K562 (cell line): Measurements from ENCODE around the gene ATP9B. TPM values are rescaled to one million over a fixed set of nuclear protein-coding genes. Genes with fewer than 3 reads are reported as not detected.

Experiments
- CHD4 ChIP-seq: fragments of 200-600 bp; sonication (generic); IDR thresholded peaks from 3 replicates; pipeline ENCODE4 v1.6.1; 2012; ENCODE audit warnings: low read depth, mild to moderate bottlenecking, mixed read lengths, low read length, inconsistent platforms; ENCODE audit not compliant: insufficient read depth, insufficient replicate concordance, poor library complexity, severe bottlenecking
- CXXC5 ChIP-seq: fragments of 250-450 bp; sonication (Bioruptor Pico); IDR thresholded peaks from 2 replicates; pipeline ENCODE4 v1.8.0; 2022; ENCODE audit warnings: inconsistent platforms, mild to moderate bottlenecking, moderate library complexity
- EGR1 ChIP-seq: fragments of 450-650 bp; conservative IDR thresholded peaks from 2 replicates; pipeline ENCODE4 v1.6.1; 2017; ENCODE audit warnings: mild to moderate bottlenecking
- GTF2B ChIP-seq: IDR thresholded peaks from 2 replicates; pipeline ENCODE4 v1.6.1; 2011; ENCODE audit not compliant: insufficient read length; ENCODE audit errors: extremely low read depth
- ILF3 ChIP-seq: fragments of 450-650 bp; IDR thresholded peaks from 2 replicates; pipeline ENCODE4 v1.6.1; 2018; ENCODE audit warnings: antibody characterized with exemption, mild to moderate bottlenecking, moderate library complexity, borderline replicate concordance
- MBD2 ChIP-seq: sonication (generic); IDR thresholded peaks from 2 replicates; pipeline ENCODE4 v1.6.1; 2016; ENCODE audit warnings: low read depth, borderline replicate concordance
- MEF2A ChIP-seq: IDR thresholded peaks from 2 replicates; pipeline ENCODE4 v1.6.1; 2011; ENCODE audit warnings: low read depth, mild to moderate bottlenecking, low read length, moderate library complexity; ENCODE audit not compliant: control insufficient read depth
- MYBL2 ChIP-seq, 2 experiments: fragments of 450-650 bp in 1 of 2; sonication (generic) in 1 of 2; formaldehyde crosslinking in 1 of 2; IDR thresholded peaks; 2 replicates each; pipeline versions ENCODE4 v1.6.1 to v1.8.1; 2017 to 2022; ENCODE audit warnings: borderline replicate concordance in 1 of 2, inconsistent platforms in 1 of 2, low read depth in 1 of 2, mild to moderate bottlenecking in 1 of 2, missing genetic modification reagents in 1 of 2, moderate library complexity in 1 of 2
- NR2C1 ChIP-seq, 2 experiments: fragments of 450-650 bp; IDR thresholded peaks; 2 replicates each; pipeline ENCODE4 v1.6.1; 2017; ENCODE audit warnings: mild to moderate bottlenecking in 2 of 2, antibody characterized with exemption in 1 of 2, inconsistent platforms in 1 of 2, missing compliant biosample characterization in 1 of 2, missing genetic modification characterization in 1 of 2
- POLR2G ChIP-seq: fragments of 200-400 bp; formaldehyde crosslinking; IDR thresholded peaks from 2 replicates; pipeline ENCODE4 v1.6.1; 2017; ENCODE audit warnings: low read depth, mild to moderate bottlenecking, antibody characterized with exemption, low read length, moderate library complexity
- RBFOX2 ChIP-seq: fragments of 200-400 bp; formaldehyde crosslinking; IDR thresholded peaks from 2 replicates; pipeline ENCODE4 v1.6.1; 2017; ENCODE audit warnings: low read depth, mild to moderate bottlenecking, low read length, moderate library complexity
- SMAD4 ChIP-seq: fragments of 250-450 bp; sonication (Bioruptor Pico); conservative IDR thresholded peaks from 2 replicates; pipeline ENCODE4 v1.8.0; 2021; ENCODE audit warnings: inconsistent platforms, mild to moderate bottlenecking, moderate library complexity
- TSHZ1 ChIP-seq: fragments of 250-450 bp; sonication (Bioruptor Pico); IDR thresholded peaks from 2 replicates; pipeline ENCODE4 v1.4.0; 2020; ENCODE audit warnings: mild to moderate bottlenecking, moderate library complexity
- UBTF ChIP-seq, 2 experiments: IDR thresholded peaks; 2 replicates each; pipeline ENCODE4 v1.6.1; 2012; ENCODE audit warnings: improper control_type of control experiment in 2 of 2, low read depth in 2 of 2, low read length in 2 of 2, borderline replicate concordance in 1 of 2
- VEZF1 ChIP-seq: fragments of 200-800 bp; sonication (Bioruptor generic); IDR thresholded peaks from 2 replicates; pipeline ENCODE4 v1.6.1; 2017; ENCODE audit warnings: missing genetic modification characterization, missing compliant biosample characterization
- ZNF707 ChIP-seq: fragments of 250-450 bp; sonication (Bioruptor Pico); conservative IDR thresholded peaks from 2 replicates; pipeline ENCODE4 v1.8.0; 2022; ENCODE audit warnings: inconsistent platforms, mild to moderate bottlenecking, moderate library complexity
- polyA plus RNA-seq, 8 experiments: library from polyadenylated mRNA; depleted of rRNA in 4 of 8; stranded (reverse) in 5 of 8; unstranded in 3 of 8; fragments of >200 nt; fragmentation: Nextera tagmentation in 2 of 8; fragmentation: Illumina TruSeq in 1 of 8; extraction: Ambion mirVana in 2 of 8; extraction: Trizol in 1 of 8; gene quantifications; 2 replicates each; pipeline versions ENCODE4 v1.2.1 to v1.2.3, GENCODE V29; 2011 to 2014; ENCODE audit warnings: inconsistent platforms in 1 of 8, missing spikeins in 1 of 8
- total RNA-seq, 7 experiments: library from RNA; depleted of rRNA in 6 of 7; stranded (reverse); fragments of >200 nt in 6 of 7; fragmentation: Illumina TruSeq in 2 of 7; extraction: Trizol in 2 of 7; gene quantifications; 2 replicates each; pipeline versions ENCODE4 v1.2.1 to v1.2.3, GENCODE V29; 2011 to 2021; ENCODE audit warnings: low replicate concordance in 1 of 7

ATP9B gene
- total and polyA plus RNA-seq, 9 of the 15 experiments (the other 6 are each of a cell fraction or from before 2014, with no cell fraction given): 0.66 to 13.2 (median 7.9) TPM

- TF ChIP-seq CHD4: no peak
- TF ChIP-seq MBD2: no peak
- peak; percentile 55; the same call in 1 of the 2 replicates for TF ChIP-seq MEF2A
- no peak for TF ChIP-seq ZNF707 (CRISPR knock-in tag)
- TF ChIP-seq TSHZ1: no peak
- no peak for TF ChIP-seq GTF2B
- TF ChIP-seq VEZF1 (CRISPR knock-in tag): peak; percentile 90
- no peak for TF ChIP-seq NR2C1 (IDR thresholded peaks at IDR 0.05)
- no peak for TF ChIP-seq NR2C1 (tag; IDR thresholded peaks at IDR 0.05)
- no peak for TF ChIP-seq MYBL2 (IDR thresholded peaks at IDR 0.05; ENCODE audit: low read depth)
- TF ChIP-seq MYBL2 (CRISPR knock-in tag; IDR thresholded peaks at IDR 0.05; ENCODE audit: borderline replicate concordance): no peak
- peak; percentile 56 for TF ChIP-seq POLR2G
- TF ChIP-seq EGR1: peak; percentile 82
- peak; percentile 49; the same call in 1 of the 2 replicates for TF ChIP-seq SMAD4
- TF ChIP-seq RBFOX2: peak; percentile 37; the same call in 1 of the 2 replicates
- peak in 1 of 2 experiments; percentile 79; a peak in 2 of 4 replicates for TF ChIP-seq UBTF (IDR thresholded peaks at IDR 0.05; ENCODE audit: borderline replicate concordance in 1 of 2, low read depth in 2 of 2, low read length in 2 of 2)
- TF ChIP-seq CXXC5 (CRISPR knock-in tag): peak; percentile 59
- TF ChIP-seq ILF3: no peak
Measured at GRCh38 chr18:79393635-79394533, 324.7 kb downstream of the ATP9B start (continued).
